Forelimb muscle (tissue), 1 donor: ENCODE results near the gene LYST. TPM values are rescaled to one million over a fixed set of nuclear protein-coding genes. Genes with fewer than 3 reads are reported as not detected.
"Not testable (repeated sequence)": the region's sequence is repeated elsewhere in the genome, so short reads cannot be mapped to it uniquely, and the experiment has no call there.

Source experiments
- DNase-seq: peaks from one replicate; pipeline ENCODE4 v3.0.0-alpha.2; 2013; ENCODE audit warnings: low read depth
- polyA plus RNA-seq: library from polyadenylated mRNA; unstranded; fragments of 120-200 nt; gene quantifications from one replicate; pipeline ENCODE4 v1.2.1, GENCODE V29; 2013; ENCODE audit not compliant: insufficient read length

LYST gene
- polyA plus RNA-seq, 1 donor, result 5.3 TPM

DNA sequence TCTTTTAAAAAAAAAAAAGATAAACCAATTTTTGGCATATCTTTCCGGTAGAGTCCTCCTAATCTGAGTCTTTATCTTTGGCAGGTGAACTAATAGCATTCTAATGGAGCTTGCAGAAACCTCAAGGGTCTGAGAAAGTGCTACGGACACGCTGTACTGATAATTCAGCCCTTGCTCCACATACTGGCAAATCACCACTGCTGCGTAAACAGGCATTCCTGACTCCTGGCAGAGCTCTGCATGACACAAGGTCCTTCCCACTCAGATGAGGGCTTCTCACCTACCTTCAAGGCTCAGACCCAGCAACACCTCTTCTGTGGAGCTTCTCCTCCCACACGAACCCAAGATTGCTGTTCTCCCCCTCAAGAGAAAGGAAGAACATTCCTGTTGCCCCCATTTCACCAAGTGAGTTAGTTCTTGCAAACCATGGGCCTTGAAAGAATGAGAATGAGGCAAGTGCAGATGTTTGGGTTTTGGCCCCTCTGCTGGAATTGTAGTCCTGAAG, 48.0 kb downstream of the LYST start:
- no peak for DNase-seq

GRCh38 chr1:235817101-235817728, 49.5 kb downstream of the LYST start:
- no peak for DNase-seq

- DNase-seq, result no peak
Observed at GRCh38 chr1:235809688-235810397, 56.9 kb downstream of the LYST start.

DNA sequence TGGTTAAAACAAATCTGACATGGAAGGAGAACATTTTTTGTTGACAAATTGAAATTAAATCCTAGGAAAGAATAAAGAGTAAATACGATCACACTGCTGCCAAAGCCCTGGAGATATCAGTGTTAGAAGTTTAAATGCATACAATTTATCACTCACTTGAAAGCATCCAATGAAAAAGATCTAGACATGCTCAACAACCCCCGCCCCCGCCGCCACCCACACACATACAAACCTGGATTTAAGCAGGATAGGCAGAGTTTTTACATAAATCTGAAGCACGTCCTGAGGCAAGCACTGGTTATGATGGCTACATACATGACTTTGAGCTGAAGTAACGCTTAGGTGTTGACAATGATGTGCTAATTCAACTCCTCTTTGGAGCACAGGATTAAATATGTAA, 58.5 kb downstream of the LYST start:
- DNase-seq, result no peak

- no peak for DNase-seq
Observed at GRCh38 chr1:235806123-235806522, 60.6 kb downstream of the LYST start.

DNA sequence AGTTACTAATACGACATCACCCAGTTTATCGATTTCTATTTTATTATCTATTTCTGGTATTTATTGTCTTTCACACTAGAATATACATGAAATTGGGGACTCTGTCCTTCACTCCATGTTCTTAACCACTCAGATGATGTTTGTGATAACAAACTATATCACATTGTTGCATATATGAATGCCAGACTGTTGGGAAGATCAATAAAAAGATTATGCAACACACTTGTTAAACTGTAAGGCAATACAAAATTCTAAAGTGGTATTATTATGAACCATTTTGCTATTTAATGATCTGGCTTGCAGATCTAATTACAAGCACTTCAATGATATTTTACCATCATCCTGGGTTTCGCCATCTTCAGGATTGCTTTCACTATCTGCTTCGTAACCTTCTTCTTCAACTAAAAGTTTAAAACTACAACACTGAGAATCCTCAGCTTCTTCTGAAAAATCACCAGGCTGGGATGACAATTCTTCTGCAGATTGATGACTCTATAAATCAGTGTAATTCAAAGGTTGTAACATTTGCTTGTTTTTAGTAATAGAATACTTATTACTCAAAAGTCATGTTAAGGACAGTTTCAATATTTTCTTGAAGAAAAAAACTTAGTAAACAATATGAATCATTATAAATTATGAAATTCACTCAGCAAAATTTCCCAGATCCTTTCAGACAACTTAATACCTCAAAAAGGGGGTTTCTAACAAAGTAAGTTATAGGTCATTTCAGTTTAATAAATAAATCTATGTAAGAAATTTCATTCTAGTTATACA, 63.9 kb downstream of the LYST start:
- DNase-seq, result no peak

DNA sequence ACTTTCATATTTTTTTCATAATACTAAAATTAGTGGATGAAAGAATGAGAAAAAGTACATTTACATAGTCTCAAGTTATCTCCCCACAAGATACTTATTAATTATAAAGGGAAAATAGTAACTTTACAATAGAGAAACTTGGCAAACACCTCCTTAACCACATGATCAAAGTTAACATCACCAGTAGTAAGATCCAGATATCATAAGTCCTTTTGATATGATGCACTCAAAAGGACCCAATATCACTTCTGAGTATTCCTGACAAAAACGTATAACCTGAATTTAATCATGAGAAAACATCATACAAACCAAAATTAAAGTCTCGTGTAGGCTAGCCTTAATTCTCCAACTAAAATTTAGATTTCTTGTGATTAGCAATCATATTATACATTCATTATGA, 67.4 kb downstream of the LYST start:
- no peak for DNase-seq

DNA sequence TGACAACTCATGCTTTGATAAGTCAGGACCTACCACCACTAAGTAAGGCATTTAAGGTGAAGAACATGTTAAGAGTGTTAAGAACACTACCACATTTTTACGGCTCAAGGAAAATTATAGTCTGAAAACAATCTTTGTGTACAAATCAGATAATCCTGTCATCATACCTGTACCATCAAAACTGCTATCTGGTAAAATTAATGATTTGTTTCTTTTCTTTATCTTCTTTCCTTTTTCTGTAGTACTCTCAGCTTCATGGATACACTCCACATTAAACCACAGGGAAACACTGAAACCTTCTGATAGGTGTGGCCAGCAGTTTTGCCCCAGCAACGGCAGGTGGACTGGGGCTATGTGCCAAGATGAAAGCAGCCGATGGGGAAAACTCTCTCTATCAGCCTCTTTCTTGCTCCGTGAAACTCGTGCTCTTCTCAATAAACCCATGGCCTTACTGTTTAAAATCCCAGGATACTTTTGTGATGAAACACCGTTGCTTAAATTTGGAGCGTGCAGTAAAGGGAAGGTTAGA, 75.1 kb downstream of the LYST start:
- no peak for DNase-seq

GRCh38 chr1:235790123-235790522, 76.6 kb downstream of the LYST start:
- DNase-seq, result no peak

- not testable (repeated sequence) for DNase-seq
Observed at GRCh38 chr1:235786227-235786898, 80.3 kb downstream of the LYST start.

DNA sequence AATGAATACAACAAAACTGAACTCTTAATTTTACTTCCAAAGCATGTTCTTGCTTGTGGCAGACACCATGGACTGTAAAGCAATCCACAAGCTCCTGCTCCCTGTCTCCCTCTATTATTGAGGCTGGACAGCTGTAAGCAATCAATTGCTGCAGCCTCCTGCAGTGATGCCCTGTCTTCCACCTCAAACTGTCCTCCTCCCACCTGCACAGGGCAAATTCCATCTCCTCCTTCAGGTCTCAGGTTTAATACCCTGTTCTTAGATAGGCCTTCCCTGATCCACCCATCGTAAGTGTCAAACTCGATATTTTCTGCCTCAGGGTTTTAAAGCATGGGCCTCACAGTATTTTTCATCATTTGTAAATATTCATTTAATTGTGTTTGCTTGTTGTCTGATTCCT, 81.8 kb downstream of the LYST start:
- DNase-seq, result no peak

DNA sequence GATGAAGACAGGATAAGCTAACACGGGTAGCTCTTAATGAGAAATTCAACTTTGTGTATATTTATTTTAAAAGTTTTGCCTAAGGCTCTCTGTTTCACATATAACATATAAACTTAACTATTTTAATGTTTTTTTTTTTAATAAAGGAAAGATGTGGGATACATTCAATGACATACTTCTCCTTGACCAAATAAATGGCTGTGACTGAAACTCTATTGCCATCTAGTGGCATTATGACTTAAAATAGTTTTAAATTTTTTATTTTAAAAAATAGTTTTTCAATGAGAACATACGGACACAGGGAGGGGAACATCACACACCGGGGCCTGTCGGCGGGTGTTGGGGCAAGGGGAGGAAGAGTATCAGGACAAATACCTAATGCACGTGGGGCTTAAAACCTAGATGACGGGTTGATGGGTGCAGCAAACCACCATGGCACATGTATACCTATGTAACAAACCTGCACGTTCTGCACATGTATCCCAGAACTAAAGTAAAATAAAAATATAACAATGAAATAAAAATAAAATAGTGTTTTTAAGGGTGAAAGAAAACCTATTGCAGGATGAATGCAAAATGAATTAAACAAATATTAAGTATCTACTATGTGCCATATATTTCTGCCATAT, 83.4 kb downstream of the LYST start:
- DNase-seq, result peak; percentile 11

DNA sequence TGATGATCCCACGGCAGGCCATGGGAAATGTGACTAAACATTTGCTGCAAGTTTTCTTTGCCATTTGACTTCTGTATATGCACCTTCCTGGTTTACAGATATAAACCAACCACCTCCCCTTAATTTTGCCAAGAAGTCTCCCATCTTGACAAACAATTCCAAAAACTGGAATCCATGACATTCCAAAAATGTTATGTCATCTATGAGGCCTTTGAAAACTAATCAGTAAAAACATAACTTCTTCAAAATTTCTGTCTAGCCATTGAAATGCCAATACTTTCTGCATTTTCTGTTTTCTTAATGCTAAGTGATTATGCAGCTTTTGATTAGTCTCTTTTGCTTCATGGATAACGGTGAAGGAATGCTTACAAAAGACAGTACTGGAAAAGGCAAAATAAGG, 84.1 kb downstream of the LYST start:
- no peak for DNase-seq

GRCh38 chr1:235781807-235782206, 84.9 kb downstream of the LYST start:
- no peak for DNase-seq

GRCh38 chr1:235779770-235780169, 86.9 kb downstream of the LYST start:
- DNase-seq, result no peak

DNA sequence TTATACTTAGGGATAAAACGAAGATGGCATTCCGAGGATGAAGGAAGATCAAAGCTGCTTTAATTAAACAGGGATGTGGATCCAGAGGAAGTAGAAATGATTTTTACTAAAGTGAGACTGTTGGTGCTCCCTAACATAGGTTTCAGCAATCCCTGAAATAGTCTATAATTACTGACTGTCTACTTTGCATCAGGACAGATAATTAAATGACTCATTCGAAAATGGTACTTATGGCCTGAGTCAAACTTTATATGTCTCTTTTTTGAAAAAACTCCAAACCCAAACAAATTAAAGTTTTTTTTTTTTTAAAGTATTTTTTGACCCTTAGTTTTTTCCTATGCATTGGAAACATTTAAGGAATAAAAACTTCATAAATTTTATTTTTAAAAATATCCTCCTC, 90.3 kb downstream of the LYST start:
- no peak for DNase-seq

DNA sequence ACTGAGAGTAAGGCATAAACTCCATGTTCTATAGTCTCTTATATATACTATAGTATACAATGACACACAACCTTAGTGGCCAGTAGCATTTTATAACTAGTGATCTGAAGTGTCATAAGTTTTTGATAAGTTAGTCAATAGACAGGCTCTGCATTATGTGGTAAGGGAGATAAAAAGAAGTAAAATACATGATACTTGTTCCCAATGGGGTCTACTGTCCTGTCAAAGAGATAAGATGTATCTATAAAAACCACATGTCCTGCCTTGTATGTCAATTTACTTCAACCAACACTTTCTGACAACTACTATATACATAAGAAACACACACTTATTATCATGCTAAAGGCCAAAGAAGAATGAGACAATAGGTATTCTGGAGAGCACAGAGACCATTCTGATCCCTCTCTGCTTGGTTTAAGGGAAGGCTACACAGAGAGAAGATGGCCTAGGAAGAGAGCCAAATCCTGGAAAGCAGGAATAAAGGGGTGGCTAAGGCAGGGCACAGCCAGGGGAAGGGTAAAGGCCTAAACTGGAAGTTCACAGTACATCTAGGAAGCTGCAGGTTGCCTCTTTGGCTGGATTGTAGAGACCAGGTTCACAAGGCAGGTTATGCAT, 91.4 kb downstream of the LYST start:
- DNase-seq, result no peak

DNA sequence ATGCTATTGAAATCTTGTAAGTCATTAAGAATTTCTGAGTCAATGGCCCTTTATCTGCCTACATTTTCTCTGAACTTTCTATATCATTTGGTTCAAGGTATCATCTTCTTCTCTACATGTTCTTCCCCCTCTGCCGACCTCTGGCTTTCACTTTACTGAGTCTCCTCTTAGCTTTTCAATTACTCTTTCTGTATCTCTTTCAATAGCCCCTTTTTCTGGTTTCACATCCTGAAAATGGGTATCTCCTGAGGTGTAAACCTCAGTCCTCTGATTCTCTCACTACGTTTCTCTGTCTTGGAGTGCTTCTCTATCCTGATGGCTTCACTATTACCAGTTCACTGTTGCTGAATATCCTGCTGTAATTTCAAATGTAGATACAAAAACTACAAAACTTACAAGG, 98.9 kb downstream of the LYST start:
- no peak for DNase-seq

DNA sequence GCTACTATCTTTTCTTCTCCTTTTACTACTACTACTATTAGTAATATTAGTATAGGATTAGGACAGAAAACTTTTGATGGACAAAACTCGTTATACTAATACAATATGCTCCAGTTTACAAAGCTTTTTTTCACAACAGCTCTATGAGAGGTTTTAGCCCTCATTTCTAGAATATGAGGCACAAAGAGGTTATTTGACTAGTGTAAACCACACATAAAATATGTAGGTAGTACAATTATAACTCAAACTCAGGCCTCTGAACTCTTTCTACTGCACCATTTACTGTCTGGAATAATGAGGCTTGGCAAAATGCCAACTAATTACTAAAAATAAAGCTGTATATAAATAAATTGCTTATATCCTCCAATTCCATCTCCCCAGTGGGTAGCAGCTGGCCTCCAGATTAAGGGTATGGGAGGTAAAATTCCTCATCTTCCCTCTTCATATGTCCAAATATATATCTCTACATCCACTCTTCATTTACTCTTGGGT, 99.9 kb downstream of the LYST start:
- no peak for DNase-seq

GRCh38 chr1:235763962-235764361, 102.7 kb downstream of the LYST start:
- no peak for DNase-seq

- DNase-seq, result no peak
Observed at GRCh38 chr1:235759336-235759735, 107.4 kb downstream of the LYST start.
